SKM-1 (cell line): Measurements from ENCODE around the gene PSME4.
"Not testable (repeated sequence)": the region's sequence is repeated elsewhere in the genome, so short reads cannot be mapped to it uniquely, and the experiment has no call there.

ENCODE experiments used
- DNase-seq: peaks from one replicate; lab custom pipeline; 2025; ENCODE audit not compliant: unreplicated experiment; lab: John Stamatoyannopoulos, UW

PSME4 gene

GRCh38 chr2:53843595-53843994 is 127.2 kb downstream of the PSME4 start:
- no peak for DNase-seq

GRCh38 chr2:53842891-53843290 is 127.9 kb downstream of the PSME4 start:
- DNase-seq = no peak

- not testable (repeated sequence) for DNase-seq
Observed at GRCh38 chr2:53841651-53842050, 129.1 kb downstream of the PSME4 start.

GRCh38 chr2:53840580-53840979 is 130.2 kb downstream of the PSME4 start:
- DNase-seq = no peak

GRCh38 chr2:53829980-53830290 is 140.9 kb downstream of the PSME4 start:
- not testable (repeated sequence) for DNase-seq

GRCh38 chr2:53829273-53829979 is 141.4 kb downstream of the PSME4 start:
- no peak for DNase-seq

- DNase-seq = no peak
Observed at GRCh38 chr2:53828331-53828730, 142.5 kb downstream of the PSME4 start.

GRCh38 chr2:53827398-53828175 is 143.2 kb downstream of the PSME4 start:
- no peak for DNase-seq

GRCh38 chr2:53826587-53827397 is 144.0 kb downstream of the PSME4 start:
- no peak for DNase-seq

- DNase-seq = no peak
Observed at GRCh38 chr2:53826030-53826410, 144.8 kb downstream of the PSME4 start.

- not testable (repeated sequence) for DNase-seq
Observed at GRCh38 chr2:53823639-53824038, 147.2 kb downstream of the PSME4 start.

GRCh38 chr2:53821810-53822209 is 149.0 kb downstream of the PSME4 start:
- DNase-seq = no peak

GRCh38 chr2:53820711-53821110 is 150.1 kb downstream of the PSME4 start:
- DNase-seq = no peak

- no peak for DNase-seq
Observed at GRCh38 chr2:53820048-53820447, 150.7 kb downstream of the PSME4 start.

GRCh38 chr2:53819634-53820033 is 151.2 kb downstream of the PSME4 start:
- DNase-seq = no peak

- no peak for DNase-seq
Observed at GRCh38 chr2:53818854-53819435, 151.8 kb downstream of the PSME4 start.
